C4-2B (cell line): ENCODE measurements around the gene GABRG3.

Source experiments
- ZFX ChIP-seq: fragments of 450-650 bp; IDR thresholded peaks from 2 replicates; pipeline ENCODE4 v1.6.1; 2017
- TF ChIP-seq, protein P1 (sequence below): fragments of 450-650 bp; conservative IDR thresholded peaks from 2 replicates; pipeline ENCODE4 v1.5.1; 2017; ENCODE audit warnings: mild to moderate bottlenecking

GRCh38 chr15:27065151-27065550 lies 94.2 kb downstream of the GABRG3 start:
- TF ChIP-seq, protein P1, sequence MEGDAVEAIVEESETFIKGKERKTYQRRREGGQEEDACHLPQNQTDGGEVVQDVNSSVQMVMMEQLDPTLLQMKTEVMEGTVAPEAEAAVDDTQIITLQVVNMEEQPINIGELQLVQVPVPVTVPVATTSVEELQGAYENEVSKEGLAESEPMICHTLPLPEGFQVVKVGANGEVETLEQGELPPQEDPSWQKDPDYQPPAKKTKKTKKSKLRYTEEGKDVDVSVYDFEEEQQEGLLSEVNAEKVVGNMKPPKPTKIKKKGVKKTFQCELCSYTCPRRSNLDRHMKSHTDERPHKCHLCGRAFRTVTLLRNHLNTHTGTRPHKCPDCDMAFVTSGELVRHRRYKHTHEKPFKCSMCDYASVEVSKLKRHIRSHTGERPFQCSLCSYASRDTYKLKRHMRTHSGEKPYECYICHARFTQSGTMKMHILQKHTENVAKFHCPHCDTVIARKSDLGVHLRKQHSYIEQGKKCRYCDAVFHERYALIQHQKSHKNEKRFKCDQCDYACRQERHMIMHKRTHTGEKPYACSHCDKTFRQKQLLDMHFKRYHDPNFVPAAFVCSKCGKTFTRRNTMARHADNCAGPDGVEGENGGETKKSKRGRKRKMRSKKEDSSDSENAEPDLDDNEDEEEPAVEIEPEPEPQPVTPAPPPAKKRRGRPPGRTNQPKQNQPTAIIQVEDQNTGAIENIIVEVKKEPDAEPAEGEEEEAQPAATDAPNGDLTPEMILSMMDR: no peak
- TF ChIP-seq ZFX: no peak
